Measurements from ENCODE around the gene SNX1. TPM values are rescaled to one million over a fixed set of nuclear protein-coding genes. Genes with fewer than 3 reads are reported as not detected.

Gene SNX1
- total and polyA plus RNA-seq, 10 of the 15 experiments (the other 5 are each of a cell fraction or from before 2014, with no cell fraction given), result 17.8 to 115 (median 96.3) TPM

GRCh38 chr15:64153480-64154367 lies 57.9 kb downstream of the SNX1 start:
- H3K27ac ChIP-seq (ENCODE audit: control insufficient read depth, insufficient read depth), result peak overlapping the region; percentile 30
- peak; percentile 76 for ATAC-seq
- CTCF ChIA-PET, result interaction anchor here (0.6 to 5.6 kb wide), 43 partner anchors 10 to 921 kb away, joined by 3 to 98 read pairs (median 4); partner anchors contain the start of genes CIAO2A, PPIB and SNX1
- H3K4me3 ChIP-seq, result peak overlapping the region; percentile 82
- peak; percentile 86 for DNase-seq (ENCODE audit: low read depth, low spot score)
- SMC1A ChIA-PET (ENCODE audit: uncharacterized antibody, unreplicated experiment), result interaction anchor here (0.7 to 2.7 kb wide), 21 partner anchors 9 to 574 kb away, joined by 3 to 19 read pairs (median 4); partner anchors contain the start of genes CIAO2A, DAPK2 and PPIB
- no peaks in the 10 kb centered on the region for H3K27me3 ChIP-seq (replicated peaks in 1 of 2; ENCODE audit: control insufficient read depth in 2 of 2, insufficient read depth in 2 of 2, low read length in 1 of 2)
- H3K9ac ChIP-seq (ENCODE audit: control insufficient read depth, insufficient read depth, low read length), result peak overlapping the region; percentile 58; the same call in 1 of the 2 replicates
- 13% methylated on average over 12 of the region's 12 CpGs for WGBS (ENCODE audit: insufficient coverage, insufficient replicate concordance, low lambda C conversion rate, missing lambda C conversion rate)
- RAD21 ChIA-PET (ENCODE audit: unreplicated experiment), result interaction anchor here (0.6 to 3.1 kb wide), 26 partner anchors 9 to 574 kb away, joined by 3 to 29 read pairs (median 4); partner anchors contain the start of genes CIAO2A, PPIB and SNX1
- POLR2A ChIA-PET, result interaction anchor here (0.5 to 4.0 kb wide), 11 partner anchors 9 to 1553 kb away, joined by 3 to 32 read pairs (median 5); partner anchors contain the start of genes CIAO2A, PPIB and SNX1
- no peak overlapping the region; the same call in 1 of the 2 replicates for H2AFZ ChIP-seq (ENCODE audit: control insufficient read depth, low read depth, low read length)
- intact Hi-C loops (cut with micrococcal nuclease; ENCODE audit: unreplicated experiment), result loop anchor here (1.0 to 10.0 kb wide), 3 partner anchors 60 to 679 kb away; partner anchors contain the start of gene CIAO2A
- peaks cover 29% of the 10 kb centered on the region for H3K79me2 ChIP-seq (ENCODE audit: control insufficient read depth, insufficient read depth, low read length)
- peaks cover 42% of the 10 kb centered on the region for H3K4me1 ChIP-seq (ENCODE audit: control insufficient read depth, insufficient read depth, low read length)
- in situ Hi-C loops (cut with MboI), result no loop called here
- no TSS peak for BruUV-seq (replicated peaks)
- peaks cover 16% of the 10 kb centered on the region for H4K20me1 ChIP-seq (ENCODE audit: control insufficient read depth, insufficient read depth)
- H3K4me2 ChIP-seq (ENCODE audit: control insufficient read depth, insufficient read depth), result peak overlapping the region; percentile 82
- H3K36me3 ChIP-seq (ENCODE audit: control insufficient read depth in 2 of 2, insufficient read depth in 2 of 2, low read length in 1 of 2), result peaks cover 25 to 30% of the 10 kb centered on the region in 2 experiments; a peak in 3 of 4 replicates
- peak; percentile 92 for FAIRE-seq
- H3K9me3 ChIP-seq (replicated peaks; ENCODE audit: control insufficient read depth, insufficient read depth, low read length), result no peaks in the 10 kb centered on the region
- TF ChIP-seq GABPA (IDR thresholded peaks at IDR 0.05; ENCODE audit: low read depth), result no peak
- TF ChIP-seq RB1 (IDR thresholded peaks at IDR 0.05; ENCODE audit: borderline replicate concordance), result peak; percentile 91; the same call in 1 of the 2 replicates
- no peak for TF ChIP-seq ZNF24 (IDR thresholded peaks at IDR 0.05)
- no peak for TF ChIP-seq MYB (IDR thresholded peaks at IDR 0.05; ENCODE audit: borderline replicate concordance, low read depth, low read length)
- no peak for TF ChIP-seq BCLAF1 (IDR thresholded peaks at IDR 0.05)
- no peak for TF ChIP-seq CBX3 (IDR thresholded peaks at IDR 0.05; ENCODE audit: borderline replicate concordance, low read depth)
- 0 out of 2 replicates have a peak, but pooled peaks have one; percentile 37 for TF ChIP-seq NR2F1 (conservative IDR thresholded peaks at IDR 0.05)
- no peak for TF ChIP-seq NR2C2 (IDR thresholded peaks at IDR 0.05; ENCODE audit: borderline replicate concordance, control insufficient read depth, insufficient read length, low read depth)
- TF ChIP-seq CBFB (IDR thresholded peaks at IDR 0.05; ENCODE audit: low read depth), result peak; percentile 41; the same call in 1 of the 2 replicates
- no peak for TF ChIP-seq E2F8 (IDR thresholded peaks at IDR 0.05; ENCODE audit: low read depth, partially characterized antibody)
- peak; percentile 38; the same call in 1 of the 2 replicates for TF ChIP-seq SMAD5 (IDR thresholded peaks at IDR 0.05; ENCODE audit: low read depth)
- no peak for TF ChIP-seq WRNIP1 (IDR thresholded peaks at IDR 0.05; ENCODE audit: borderline replicate concordance, low read depth, low read length)
- no peak for TF ChIP-seq FOXM1 (IDR thresholded peaks at IDR 0.05; ENCODE audit: low read depth, low read length)
- no peak; the same call in 1 of the 2 replicates for TF ChIP-seq NFIC (IDR thresholded peaks at IDR 0.05; ENCODE audit: low read depth, low read length)
- TF ChIP-seq RAD51 (IDR thresholded peaks at IDR 0.05), result no peak

Measured in GM12878 (cell line).